HepG2 (cell line): ENCODE measurements around the gene RNF213. TPM values are rescaled to one million over a fixed set of nuclear protein-coding genes. Genes with fewer than 3 reads are reported as not detected.
A peak's percentile ranks its signal among the peaks of the same experiment; 100 is the strongest.

Source experiments
- ATRX ChIP-seq: sonication (generic); formaldehyde crosslinking; IDR thresholded peaks from 2 replicates; pipeline ENCODE4 v1.4.0; 2020; ENCODE audit warnings: missing genetic modification reagents, borderline replicate concordance
- DPF2 ChIP-seq: sonication (generic); formaldehyde crosslinking; IDR thresholded peaks from 2 replicates; pipeline ENCODE4 v1.4.0; 2020; ENCODE audit warnings: mild to moderate bottlenecking, low read depth, missing genetic modification reagents, borderline replicate concordance
- NFYC ChIP-seq: IDR thresholded peaks from 2 replicates; pipeline ENCODE4 v1.6.1; 2016; ENCODE audit warnings: missing genetic modification reagents, missing compliant biosample characterization
- PHF8 ChIP-seq: sonication (generic); formaldehyde crosslinking; IDR thresholded peaks from 2 replicates; pipeline ENCODE4 v1.5.0; 2020; ENCODE audit warnings: missing genetic modification reagents
- SP140L ChIP-seq: sonication (generic); formaldehyde crosslinking; IDR thresholded peaks from 2 replicates; pipeline ENCODE4 v1.4.0; 2020; ENCODE audit warnings: missing genetic modification reagents, borderline replicate concordance
- XBP1 ChIP-seq: sonication (generic); formaldehyde crosslinking; IDR thresholded peaks from 2 replicates; pipeline ENCODE4 v1.5.0; 2020; ENCODE audit warnings: missing genetic modification reagents
- YEATS4 ChIP-seq: sonication (generic); formaldehyde crosslinking; IDR thresholded peaks from 2 replicates; pipeline ENCODE4 v1.4.0; 2020; ENCODE audit warnings: missing genetic modification reagents, borderline replicate concordance
- ZFAT ChIP-seq: sonication (generic); formaldehyde crosslinking; conservative IDR thresholded peaks from 2 replicates; pipeline ENCODE4 v1.8.1; 2023; ENCODE audit warnings: missing genetic modification reagents, inconsistent platforms
- ZNF652 ChIP-seq: IDR thresholded peaks from 2 replicates; pipeline ENCODE4 v1.6.1; 2016; ENCODE audit warnings: low read depth, borderline replicate concordance
- ZNF747 ChIP-seq: sonication (generic); formaldehyde crosslinking; IDR thresholded peaks from 2 replicates; pipeline ENCODE4 v1.8.1; 2023; ENCODE audit warnings: missing genetic modification reagents, mild to moderate bottlenecking, borderline replicate concordance
- ZNF773 ChIP-seq: sonication (generic); formaldehyde crosslinking; IDR thresholded peaks from 2 replicates; pipeline ENCODE4 v1.4.0; 2020; ENCODE audit warnings: missing genetic modification reagents, borderline replicate concordance
- polyA plus RNA-seq, 8 experiments: library from polyadenylated mRNA; depleted of rRNA in 3 of 8; stranded (reverse) in 7 of 8; unstranded in 1 of 8; fragments of >200 nt; fragmentation: Illumina TruSeq in 4 of 8; extraction: Trizol in 4 of 8; gene quantifications; 2 replicates each; pipeline versions ENCODE4 v1.2.1 to v1.2.3, GENCODE V29; 2011 to 2016; ENCODE audit warnings: low read depth in 4 of 8, missing spikeins in 1 of 8, mixed read lengths in 1 of 8; ENCODE audit not compliant: insufficient read depth in 1 of 8
- total RNA-seq, 5 experiments: library from RNA; depleted of rRNA; stranded (reverse); fragments of >200 nt; fragmentation: Illumina TruSeq; extraction: Trizol; gene quantifications; 2 replicates each; pipeline ENCODE4 v1.2.3, GENCODE V29; 2016; ENCODE audit warnings: low read depth in 1 of 5
- TF ChIP-seq, protein P1 (sequence below): IDR thresholded peaks from 2 replicates; pipeline ENCODE4 v1.6.1; 2016; ENCODE audit warnings: low read depth, control low read depth
- TF ChIP-seq, protein P2 (sequence below): sonication (generic); formaldehyde crosslinking; IDR thresholded peaks from 2 replicates; pipeline ENCODE4 v1.5.1; 2020; ENCODE audit warnings: mild to moderate bottlenecking, missing genetic modification reagents, moderate library complexity
- TF ChIP-seq, protein P3 (sequence below): sonication (generic); formaldehyde crosslinking; IDR thresholded peaks from 2 replicates; pipeline ENCODE4 v1.5.0; 2020; ENCODE audit warnings: missing genetic modification reagents
- TF ChIP-seq, protein P4 (sequence below): sonication (generic); formaldehyde crosslinking; IDR thresholded peaks from 2 replicates; pipeline ENCODE4 v1.5.0; 2020; ENCODE audit warnings: mild to moderate bottlenecking, missing genetic modification reagents
- TF ChIP-seq, protein P5 (sequence below): sonication (generic); formaldehyde crosslinking; IDR thresholded peaks from 2 replicates; pipeline ENCODE4 v1.4.0; 2020; ENCODE audit warnings: mild to moderate bottlenecking, missing genetic modification reagents

RNF213 gene
- total and polyA plus RNA-seq, 2 of the 13 experiments (the other 11 are each of a cell fraction or from before 2014, with no cell fraction given), result 38.6 to 38.7 TPM

DNA sequence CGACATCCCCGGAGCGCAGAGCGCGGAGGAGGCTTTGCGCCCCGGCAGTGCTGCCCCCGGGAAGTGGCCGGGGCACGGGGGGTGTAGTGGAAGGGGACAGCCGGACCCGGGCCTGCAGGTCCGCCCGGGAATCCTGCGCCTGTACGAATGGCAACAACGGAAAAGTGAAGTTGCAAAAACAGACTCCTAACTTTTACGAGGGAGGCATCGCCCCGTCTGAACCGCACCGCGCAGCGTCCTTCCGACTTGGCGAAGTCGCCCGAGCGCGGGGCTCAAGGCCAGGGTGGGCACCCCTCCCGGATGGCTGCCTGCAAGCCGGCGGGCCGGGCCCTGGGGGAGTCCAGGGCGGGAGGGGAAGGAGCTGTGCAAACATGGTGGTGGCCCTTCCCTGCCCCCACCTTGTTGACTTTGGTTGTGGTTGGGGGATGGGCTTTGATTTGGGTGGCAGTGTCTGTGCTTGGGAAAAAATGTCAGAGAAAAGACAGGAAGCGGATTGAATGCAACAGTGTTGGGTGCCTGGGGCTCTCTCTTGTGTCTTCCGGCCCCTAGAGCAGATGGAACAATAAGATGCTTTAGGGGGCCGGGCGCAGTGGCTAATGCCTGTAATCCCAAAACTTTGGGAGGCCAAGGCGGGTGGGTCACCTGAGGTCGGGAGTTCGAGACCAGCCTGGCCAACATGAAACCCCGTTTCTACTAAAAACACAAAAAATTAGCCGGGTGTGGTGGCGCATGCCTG lies 675 bp downstream of the RNF213 start (continued):
- TF ChIP-seq, protein P1, sequence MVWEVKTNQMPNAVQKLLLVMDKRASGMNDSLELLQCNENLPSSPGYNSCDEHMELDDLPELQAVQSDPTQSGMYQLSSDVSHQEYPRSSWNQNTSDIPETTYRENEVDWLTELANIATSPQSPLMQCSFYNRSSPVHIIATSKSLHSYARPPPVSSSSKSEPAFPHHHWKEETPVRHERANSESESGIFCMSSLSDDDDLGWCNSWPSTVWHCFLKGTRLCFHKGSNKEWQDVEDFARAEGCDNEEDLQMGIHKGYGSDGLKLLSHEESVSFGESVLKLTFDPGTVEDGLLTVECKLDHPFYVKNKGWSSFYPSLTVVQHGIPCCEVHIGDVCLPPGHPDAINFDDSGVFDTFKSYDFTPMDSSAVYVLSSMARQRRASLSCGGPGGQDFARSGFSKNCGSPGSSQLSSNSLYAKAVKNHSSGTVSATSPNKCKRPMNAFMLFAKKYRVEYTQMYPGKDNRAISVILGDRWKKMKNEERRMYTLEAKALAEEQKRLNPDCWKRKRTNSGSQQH (CRISPR knock-in tag), result peak; percentile 87
- TF ChIP-seq XBP1 (no peak), PHF8 (CRISPR knock-in tag) (peak; percentile 87), ZNF747 (CRISPR knock-in tag) (peak; percentile 87; the same call in 1 of the 2 replicates), ZFAT (CRISPR knock-in tag) (0 out of 2 replicates have a peak, but pooled peaks have one; percentile 57), DPF2 (CRISPR knock-in tag) (no peak; the same call in 1 of the 2 replicates), SP140L (CRISPR knock-in tag) (0 out of 2 replicates have a peak, but pooled peaks have one; percentile 77), YEATS4 (CRISPR knock-in tag) (peak; percentile 84), ZNF773 (CRISPR knock-in tag) (peak; percentile 51; the same call in 1 of the 2 replicates), ATRX (no peak), NFYC (CRISPR knock-in tag) (peak; percentile 34; the same call in 1 of the 2 replicates), ZNF652 (CRISPR knock-in tag) (no peak; the same call in 1 of the 2 replicates)
- TF ChIP-seq, protein P2, sequence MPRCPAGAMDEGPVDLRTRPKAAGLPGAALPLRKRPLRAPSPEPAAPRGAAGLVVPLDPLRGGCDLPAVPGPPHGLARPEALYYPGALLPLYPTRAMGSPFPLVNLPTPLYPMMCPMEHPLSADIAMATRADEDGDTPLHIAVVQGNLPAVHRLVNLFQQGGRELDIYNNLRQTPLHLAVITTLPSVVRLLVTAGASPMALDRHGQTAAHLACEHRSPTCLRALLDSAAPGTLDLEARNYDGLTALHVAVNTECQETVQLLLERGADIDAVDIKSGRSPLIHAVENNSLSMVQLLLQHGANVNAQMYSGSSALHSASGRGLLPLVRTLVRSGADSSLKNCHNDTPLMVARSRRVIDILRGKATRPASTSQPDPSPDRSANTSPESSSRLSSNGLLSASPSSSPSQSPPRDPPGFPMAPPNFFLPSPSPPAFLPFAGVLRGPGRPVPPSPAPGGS (CRISPR knock-in tag), result peak; percentile 45
- TF ChIP-seq, protein P3, sequence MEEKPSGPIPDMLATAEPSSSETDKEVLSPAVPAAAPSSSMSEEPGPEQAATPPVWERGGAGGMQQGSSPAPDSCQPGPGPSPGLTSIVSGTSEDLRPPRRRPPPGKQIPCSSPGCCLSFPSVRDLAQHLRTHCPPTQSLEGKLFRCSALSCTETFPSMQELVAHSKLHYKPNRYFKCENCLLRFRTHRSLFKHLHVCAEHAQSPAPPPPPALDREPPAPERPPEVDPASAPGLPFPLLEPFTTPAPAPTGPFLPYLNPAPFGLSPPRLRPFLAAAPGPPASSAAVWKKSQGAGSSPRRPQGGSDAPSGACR (CRISPR knock-in tag), result peak; percentile 90
- TF ChIP-seq, protein P4, sequence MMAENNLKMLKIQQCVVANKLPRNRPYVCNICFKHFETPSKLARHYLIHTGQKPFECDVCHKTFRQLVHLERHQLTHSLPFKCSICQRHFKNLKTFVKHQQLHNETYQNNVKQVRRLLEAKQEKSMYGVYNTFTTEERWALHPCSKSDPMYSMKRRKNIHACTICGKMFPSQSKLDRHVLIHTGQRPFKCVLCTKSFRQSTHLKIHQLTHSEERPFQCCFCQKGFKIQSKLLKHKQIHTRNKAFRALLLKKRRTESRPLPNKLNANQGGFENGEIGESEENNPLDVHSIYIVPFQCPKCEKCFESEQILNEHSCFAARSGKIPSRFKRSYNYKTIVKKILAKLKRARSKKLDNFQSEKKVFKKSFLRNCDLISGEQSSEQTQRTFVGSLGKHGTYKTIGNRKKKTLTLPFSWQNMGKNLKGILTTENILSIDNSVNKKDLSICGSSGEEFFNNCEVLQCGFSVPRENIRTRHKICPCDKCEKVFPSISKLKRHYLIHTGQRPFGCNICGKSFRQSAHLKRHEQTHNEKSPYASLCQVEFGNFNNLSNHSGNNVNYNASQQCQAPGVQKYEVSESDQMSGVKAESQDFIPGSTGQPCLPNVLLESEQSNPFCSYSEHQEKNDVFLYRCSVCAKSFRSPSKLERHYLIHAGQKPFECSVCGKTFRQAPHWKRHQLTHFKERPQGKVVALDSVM (CRISPR knock-in tag), result no peak
- TF ChIP-seq, protein P5, sequence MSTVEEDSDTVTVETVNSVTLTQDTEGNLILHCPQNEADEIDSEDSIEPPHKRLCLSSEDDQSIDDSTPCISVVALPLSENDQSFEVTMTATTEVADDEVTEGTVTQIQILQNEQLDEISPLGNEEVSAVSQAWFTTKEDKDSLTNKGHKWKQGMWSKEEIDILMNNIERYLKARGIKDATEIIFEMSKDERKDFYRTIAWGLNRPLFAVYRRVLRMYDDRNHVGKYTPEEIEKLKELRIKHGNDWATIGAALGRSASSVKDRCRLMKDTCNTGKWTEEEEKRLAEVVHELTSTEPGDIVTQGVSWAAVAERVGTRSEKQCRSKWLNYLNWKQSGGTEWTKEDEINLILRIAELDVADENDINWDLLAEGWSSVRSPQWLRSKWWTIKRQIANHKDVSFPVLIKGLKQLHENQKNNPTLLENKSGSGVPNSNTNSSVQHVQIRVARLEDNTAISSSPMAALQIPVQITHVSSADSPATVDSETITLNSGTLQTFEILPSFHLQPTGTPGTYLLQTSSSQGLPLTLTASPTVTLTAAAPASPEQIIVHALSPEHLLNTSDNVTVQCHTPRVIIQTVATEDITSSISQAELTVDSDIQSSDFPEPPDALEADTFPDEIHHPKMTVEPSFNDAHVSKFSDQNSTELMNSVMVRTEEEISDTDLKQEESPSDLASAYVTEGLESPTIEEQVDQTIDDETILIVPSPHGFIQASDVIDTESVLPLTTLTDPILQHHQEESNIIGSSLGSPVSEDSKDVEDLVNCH (CRISPR knock-in tag), result no peak
